ENCODE results near the gene STIP1. TPM values are rescaled to one million over a fixed set of nuclear protein-coding genes. Genes with fewer than 3 reads are reported as not detected.
A peak's percentile ranks its signal among the peaks of the same experiment; 100 is the strongest.

The STIP1 gene
- total RNA-seq, 1 donor from 2014 or later, result 108 TPM

DNA sequence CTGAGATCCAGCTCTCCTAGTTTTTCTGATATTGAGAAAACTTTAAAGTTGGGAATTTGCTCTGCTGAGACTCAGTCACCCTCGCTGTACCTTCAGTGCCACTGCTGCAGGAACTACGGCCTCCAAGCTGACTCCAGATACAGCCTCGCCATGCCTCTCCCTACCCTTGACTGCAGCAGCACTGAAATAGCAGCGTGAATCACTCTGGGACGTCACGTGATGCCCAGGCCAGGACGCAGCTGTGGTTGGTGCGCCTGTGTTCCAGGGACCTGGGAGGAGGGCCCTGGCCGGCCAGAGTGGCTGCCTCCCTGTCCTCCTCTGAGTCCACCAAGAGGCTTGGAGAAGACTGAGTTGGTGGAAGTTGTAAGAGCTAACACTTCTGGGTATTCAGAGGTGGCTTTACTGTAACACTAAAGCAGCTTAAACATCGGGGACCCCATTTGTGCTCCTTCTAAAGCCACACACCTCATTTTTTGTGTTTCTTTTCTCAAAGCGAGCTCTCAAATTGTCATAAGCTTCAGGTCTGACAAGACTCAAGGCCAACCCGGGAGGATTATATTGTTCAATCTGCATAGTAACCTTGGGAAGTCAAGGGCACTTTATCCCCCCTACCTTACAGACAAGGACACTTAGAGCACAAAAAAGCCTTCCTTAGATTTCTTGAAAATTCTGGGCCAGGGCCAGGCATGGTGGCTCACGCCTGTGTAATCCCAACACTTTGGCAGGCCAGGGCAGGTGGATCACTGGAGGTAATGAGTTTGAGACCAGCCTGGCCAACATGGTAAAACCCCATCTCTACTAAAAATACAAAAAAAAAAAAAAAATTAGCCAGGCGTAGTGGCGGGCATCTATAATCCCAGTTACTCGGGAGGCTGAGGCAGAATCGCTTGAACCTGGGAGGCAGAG is 4.2 kb upstream of the STIP1 start:
- peak overlapping the region; percentile 96 for H3K27ac Mint-ChIP-seq (ENCODE audit: unreplicated experiment)
- peaks cover 40% of the 10 kb centered on the region for H3K4me1 Mint-ChIP-seq (ENCODE audit: low read depth)
- no peaks in the 10 kb centered on the region for H3K36me3 Mint-ChIP-seq (ENCODE audit: low read depth)
- TF ChIP-seq, protein P1, sequence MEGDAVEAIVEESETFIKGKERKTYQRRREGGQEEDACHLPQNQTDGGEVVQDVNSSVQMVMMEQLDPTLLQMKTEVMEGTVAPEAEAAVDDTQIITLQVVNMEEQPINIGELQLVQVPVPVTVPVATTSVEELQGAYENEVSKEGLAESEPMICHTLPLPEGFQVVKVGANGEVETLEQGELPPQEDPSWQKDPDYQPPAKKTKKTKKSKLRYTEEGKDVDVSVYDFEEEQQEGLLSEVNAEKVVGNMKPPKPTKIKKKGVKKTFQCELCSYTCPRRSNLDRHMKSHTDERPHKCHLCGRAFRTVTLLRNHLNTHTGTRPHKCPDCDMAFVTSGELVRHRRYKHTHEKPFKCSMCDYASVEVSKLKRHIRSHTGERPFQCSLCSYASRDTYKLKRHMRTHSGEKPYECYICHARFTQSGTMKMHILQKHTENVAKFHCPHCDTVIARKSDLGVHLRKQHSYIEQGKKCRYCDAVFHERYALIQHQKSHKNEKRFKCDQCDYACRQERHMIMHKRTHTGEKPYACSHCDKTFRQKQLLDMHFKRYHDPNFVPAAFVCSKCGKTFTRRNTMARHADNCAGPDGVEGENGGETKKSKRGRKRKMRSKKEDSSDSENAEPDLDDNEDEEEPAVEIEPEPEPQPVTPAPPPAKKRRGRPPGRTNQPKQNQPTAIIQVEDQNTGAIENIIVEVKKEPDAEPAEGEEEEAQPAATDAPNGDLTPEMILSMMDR (IDR thresholded peaks at IDR 0.05), result no peak
- H3K4me3 Mint-ChIP-seq (ENCODE audit: unreplicated experiment), result peak overlapping the region; percentile 68
- no peaks in the 10 kb centered on the region for H3K27me3 Mint-ChIP-seq (ENCODE audit: low read depth)
- no peak for DNase-seq (ENCODE audit: low spot score)
- H3K9me3 Mint-ChIP-seq (ENCODE audit: low read depth), result no peaks in the 10 kb centered on the region

DNA sequence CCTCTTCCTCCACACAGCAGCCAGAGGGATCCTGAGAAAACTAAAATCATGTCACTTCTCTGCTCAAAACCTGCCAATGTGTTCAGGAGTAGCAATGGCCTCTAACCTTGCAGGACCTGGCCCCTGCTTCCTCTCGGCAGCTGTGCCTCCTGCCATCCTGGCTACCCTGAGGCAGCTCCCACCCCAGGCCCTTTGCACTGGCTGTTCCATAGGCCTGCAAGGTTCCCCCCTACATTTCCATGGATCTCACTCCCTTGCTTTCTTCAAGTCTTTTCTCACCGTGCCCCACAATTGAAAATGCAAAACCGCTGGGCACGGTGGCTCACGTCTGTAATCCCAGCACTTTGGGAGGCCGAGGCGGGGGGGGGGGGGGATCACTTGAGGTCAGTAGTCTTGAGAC is 2.1 kb upstream of the STIP1 start:
- H3K4me1 Mint-ChIP-seq (ENCODE audit: low read depth), result peaks cover 43% of the 10 kb centered on the region
- DNase-seq (ENCODE audit: low spot score), result no peak
- no peak overlapping the region for H3K27ac Mint-ChIP-seq (ENCODE audit: unreplicated experiment)
- H3K4me3 Mint-ChIP-seq (ENCODE audit: unreplicated experiment), result no peak overlapping the region
- H3K27me3 Mint-ChIP-seq (ENCODE audit: low read depth), result no peaks in the 10 kb centered on the region
- H3K9me3 Mint-ChIP-seq (ENCODE audit: low read depth), result no peaks in the 10 kb centered on the region
- H3K36me3 Mint-ChIP-seq (ENCODE audit: low read depth), result no peaks in the 10 kb centered on the region
- TF ChIP-seq, protein P1 (IDR thresholded peaks at IDR 0.05), result no peak

DNA sequence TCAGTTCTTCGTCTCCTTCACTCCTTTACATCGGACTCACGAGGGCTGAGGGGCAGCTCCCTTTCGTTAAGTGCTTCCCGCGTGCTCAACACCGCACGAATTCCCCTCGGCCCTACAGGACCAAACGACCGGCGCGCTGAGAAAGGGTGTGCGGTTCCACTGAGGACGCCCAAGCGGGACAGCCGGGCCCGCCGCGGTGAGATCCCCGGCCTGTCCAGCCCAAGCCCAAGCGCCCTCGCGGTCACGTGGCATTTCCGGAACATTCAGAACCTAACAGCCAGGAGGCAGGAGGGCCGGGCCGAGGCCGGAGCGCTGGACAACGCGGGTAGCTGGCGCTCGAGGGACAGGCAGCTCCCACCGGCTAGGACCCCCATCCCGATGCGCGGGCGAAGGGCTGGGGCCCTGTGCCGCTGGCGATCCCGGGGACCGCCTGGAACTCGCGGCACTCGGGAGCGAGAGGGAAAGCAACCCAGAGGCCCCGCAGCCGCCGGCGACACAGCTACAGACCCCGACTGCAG is 737 bp upstream of the STIP1 start:
- H3K27ac Mint-ChIP-seq (ENCODE audit: unreplicated experiment), result peak overlapping the region; percentile 99
- TF ChIP-seq, protein P1 (IDR thresholded peaks at IDR 0.05), result peak; percentile 76
- no peaks in the 10 kb centered on the region for H3K36me3 Mint-ChIP-seq (ENCODE audit: low read depth)
- peaks cover 48% of the 10 kb centered on the region for H3K4me1 Mint-ChIP-seq (ENCODE audit: low read depth)
- no peaks in the 10 kb centered on the region for H3K27me3 Mint-ChIP-seq (ENCODE audit: low read depth)
- H3K4me3 Mint-ChIP-seq (ENCODE audit: unreplicated experiment), result peak overlapping the region; percentile 97
- H3K9me3 Mint-ChIP-seq (ENCODE audit: low read depth), result no peaks in the 10 kb centered on the region
- peak; percentile 97 for DNase-seq (ENCODE audit: low spot score)

DNA sequence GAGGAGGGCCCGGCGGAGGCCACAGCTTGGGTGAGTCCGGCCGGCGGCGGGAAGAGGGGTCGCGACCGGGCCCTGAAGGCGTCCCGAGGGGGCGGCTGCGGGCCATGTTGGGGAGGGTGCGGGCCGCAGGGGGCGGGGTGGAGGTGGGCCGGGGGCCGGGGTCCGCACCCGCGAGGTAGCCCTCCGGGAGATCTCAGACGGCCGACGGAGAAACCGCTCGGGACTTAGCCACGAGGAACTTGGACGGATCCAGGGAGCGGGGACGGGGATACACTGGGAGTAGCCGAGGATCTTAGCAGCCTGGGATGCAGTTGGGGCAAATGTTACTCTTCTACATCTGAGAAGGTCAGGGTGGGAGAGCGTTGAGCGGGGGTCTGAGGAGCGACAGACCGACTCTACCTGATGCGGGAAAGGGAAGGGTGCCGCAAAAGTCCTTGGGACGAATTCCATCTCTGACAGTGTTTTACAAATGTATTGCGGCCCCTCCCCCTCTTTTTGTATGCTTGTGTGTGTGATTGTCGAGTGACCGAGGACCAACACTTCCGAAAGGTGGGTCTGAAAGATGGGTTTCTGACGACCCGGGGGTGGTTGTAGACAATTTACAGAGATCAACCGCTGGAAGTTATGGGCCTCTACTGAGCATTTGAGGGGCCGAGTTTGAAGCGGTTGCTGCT is 658 bp downstream of the STIP1 start:
- no peak for DNase-seq (ENCODE audit: low spot score)
- H3K4me3 Mint-ChIP-seq (ENCODE audit: unreplicated experiment), result no peak overlapping the region
- no peaks in the 10 kb centered on the region for H3K9me3 Mint-ChIP-seq (ENCODE audit: low read depth)
- no peaks in the 10 kb centered on the region for H3K27me3 Mint-ChIP-seq (ENCODE audit: low read depth)
- H3K27ac Mint-ChIP-seq (ENCODE audit: unreplicated experiment), result no peak overlapping the region
- H3K36me3 Mint-ChIP-seq (ENCODE audit: low read depth), result no peaks in the 10 kb centered on the region
- TF ChIP-seq, protein P1 (IDR thresholded peaks at IDR 0.05), result no peak
- H3K4me1 Mint-ChIP-seq (ENCODE audit: low read depth), result peaks cover 37% of the 10 kb centered on the region

DNA sequence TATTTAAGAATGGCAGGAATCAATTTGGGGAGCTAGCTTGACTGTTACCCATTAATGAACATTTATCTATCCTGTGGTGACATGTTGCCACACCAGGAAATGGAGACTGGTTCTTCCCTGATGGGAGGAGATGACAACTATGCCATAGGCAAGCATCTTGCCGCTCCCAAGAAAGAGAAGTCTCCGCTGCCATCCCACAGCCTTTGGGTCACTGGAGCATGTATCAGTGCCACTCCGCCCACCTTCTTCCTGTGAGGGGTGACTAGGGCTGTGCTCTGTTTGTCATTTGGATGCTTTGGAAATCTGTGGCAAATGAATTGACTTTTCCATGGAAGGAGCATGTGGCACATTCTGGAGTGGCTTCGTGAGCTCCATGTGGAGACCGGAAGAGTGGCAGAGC is 6.5 kb downstream of the STIP1 start:
- Mint-ChIP-seq H3K36me3 (ENCODE audit: low read depth) (peaks cover 26% of the 10 kb centered on the region), H3K27me3 (ENCODE audit: low read depth) (no peaks in the 10 kb centered on the region), H3K4me3 (ENCODE audit: unreplicated experiment) (no peak overlapping the region), H3K27ac (ENCODE audit: unreplicated experiment) (peak overlapping the region; percentile 32), H3K4me1 (ENCODE audit: low read depth) (peaks cover 10% of the 10 kb centered on the region), H3K9me3 (ENCODE audit: low read depth) (no peaks in the 10 kb centered on the region)
- TF ChIP-seq, protein P1 (IDR thresholded peaks at IDR 0.05), result no peak
- no peak for DNase-seq (ENCODE audit: low spot score)
